Hypothalamus (tissue), 51 donors: Measurements from ENCODE around the gene METTL25B.

Experiments used
- DNase-seq, 51 donors: peaks; one replicate each; lab custom pipeline; 2025; lab: John Stamatoyannopoulos, UW

The METTL25B gene

GRCh38 chr1:156700736-156701531 lies 27.3 kb upstream of the METTL25B start:
- DNase-seq = no peak

GRCh38 chr1:156703336-156703735 lies 24.9 kb upstream of the METTL25B start:
- no peak for DNase-seq

DNA sequence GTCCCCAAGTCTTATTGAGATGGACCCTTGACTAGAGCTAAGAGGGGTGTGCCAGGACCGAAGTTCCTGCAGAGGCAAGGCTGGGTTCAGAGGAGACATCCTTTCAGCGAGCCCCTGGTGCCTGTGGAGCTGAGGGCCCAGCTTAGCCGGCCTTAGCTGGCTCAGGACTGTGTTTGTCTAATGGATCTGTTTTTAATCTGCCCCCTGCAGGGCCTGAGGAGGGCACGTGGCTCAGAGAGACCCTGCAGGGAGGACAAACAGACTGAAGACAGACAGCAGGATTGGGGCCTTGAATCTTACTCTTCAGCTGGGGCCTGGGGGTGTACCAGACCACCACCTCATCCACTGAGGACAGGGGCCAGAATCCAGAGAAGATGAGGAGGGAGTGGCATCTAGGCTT lies 24.5 kb upstream of the METTL25B start:
- no peak for DNase-seq

DNA sequence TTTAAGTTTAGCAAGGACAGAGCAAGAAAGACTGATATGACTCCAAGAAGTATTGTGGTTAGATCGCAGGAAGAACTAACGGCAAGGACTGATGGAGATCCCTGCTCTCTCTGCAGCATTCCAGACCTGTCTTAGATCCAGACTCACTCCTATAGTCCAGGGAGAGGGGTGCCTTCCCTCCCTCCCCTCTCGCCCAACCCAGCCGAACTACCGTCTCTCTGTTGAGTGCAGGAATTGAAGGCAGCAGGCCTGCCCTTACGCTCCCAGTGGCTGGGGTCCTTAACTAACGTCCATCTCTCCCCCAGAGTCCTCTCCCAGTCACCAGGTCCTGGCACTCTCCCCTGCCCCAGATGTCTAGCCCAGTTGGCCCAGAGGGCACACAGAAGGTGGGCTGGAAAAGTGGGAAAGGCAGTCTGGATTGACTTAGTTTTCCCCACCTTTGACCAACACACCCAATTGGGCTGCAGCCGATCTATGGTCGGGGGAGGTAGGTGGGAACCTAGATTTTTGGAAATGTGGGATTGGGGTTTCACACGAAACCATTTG lies 24.0 kb upstream of the METTL25B start:
- no peak for DNase-seq

DNA sequence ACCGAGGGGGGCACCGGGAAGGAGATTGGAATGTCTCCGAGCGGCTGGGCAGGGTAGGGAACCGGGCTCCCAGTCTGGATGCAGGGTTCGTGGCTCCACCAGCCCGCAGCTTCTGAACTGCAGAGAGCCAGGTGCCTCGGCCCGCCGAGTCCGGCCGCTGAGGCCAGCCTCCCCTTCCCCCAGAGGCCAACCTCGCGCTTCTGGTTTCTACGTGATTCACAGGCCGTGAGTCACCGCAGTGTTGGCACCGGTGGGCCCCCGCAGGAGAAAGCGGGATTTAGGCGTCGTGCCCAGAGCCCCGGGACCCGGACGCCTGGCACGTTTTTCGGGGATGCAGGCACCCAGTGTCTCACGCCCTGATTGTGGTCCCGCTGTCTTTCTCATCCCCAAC lies 23.3 kb upstream of the METTL25B start:
- DNase-seq = peak in 11 of 51 donors; percentile 5 to 59 (median 15)

DNA sequence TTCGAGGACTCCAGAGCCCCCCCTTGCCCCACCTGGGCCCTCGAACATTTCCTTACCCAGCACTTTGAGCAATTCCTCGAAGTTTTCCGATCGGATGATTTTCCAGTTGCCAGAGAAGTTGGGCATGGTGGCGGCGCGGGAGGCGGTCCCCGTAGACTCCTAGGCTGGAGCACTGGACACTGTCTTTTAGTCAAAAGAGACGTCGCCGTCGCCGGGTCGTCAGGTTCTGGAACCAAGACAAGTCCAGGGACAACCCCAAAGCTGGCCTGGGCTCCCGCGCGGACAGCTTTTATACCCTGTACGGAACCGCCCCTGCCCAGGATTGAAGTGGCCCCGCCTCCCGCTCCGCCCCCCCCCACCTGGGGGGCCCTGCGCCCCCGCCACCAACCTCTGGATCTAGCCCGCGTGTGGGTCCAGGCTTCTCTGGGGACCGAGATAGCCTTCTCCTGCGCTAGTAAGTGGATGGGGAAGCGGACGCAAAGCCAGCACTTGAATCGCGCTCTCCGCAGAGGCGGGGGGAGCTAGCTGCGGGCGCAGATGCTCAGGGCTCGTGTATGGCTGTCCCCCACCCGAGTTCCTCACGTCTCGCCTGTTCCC lies 22.9 kb upstream of the METTL25B start, which contains the start of gene CRABP2:
TSS of gene CRABP2 (minus strand) at position 263 of the 597 bp plus-strand sequence. CDS start at position 126, 137 bp downstream.
- DNase-seq = peak in 9 of 51 donors; percentile 3 to 58 (median 25)

DNA sequence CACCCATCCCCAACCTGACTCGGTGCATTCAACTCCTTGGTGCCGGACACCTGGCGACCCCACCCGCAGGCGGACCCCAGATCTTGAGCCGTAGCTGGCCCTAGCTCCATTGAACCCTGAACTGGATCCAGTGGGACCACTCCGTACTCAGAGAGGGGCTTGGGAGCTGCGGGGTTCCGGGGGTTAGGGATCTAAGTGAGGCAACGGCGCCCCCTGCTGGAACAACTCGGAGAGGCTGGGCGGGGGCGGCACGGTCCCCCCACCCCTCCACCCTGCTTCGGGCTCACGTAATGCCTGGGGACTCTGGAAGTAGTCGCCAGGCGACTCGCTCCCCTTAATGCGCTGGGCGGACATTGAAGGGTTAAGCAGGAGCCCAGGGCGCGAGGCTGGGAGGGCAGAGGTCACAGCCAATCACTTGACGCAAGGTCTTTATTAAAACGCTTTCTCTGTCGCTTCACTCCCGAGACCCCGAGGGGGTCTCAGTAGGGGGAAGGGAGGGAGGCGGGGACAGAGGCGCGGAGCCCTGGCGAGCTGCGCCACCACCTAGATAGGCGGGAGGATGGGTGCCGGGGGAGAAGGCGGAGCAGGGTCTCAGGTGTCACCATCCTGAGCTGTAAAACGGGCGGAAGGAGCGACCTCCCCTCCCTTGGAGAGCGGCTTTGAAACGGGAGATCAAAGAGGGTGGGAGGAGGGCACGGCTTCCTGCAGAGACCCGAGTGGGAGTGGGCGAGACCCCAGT lies 22.2 kb upstream of the METTL25B start:
- DNase-seq = peak in 33 of 51 donors; percentile 6 to 66 (median 31)

GRCh38 chr1:156706657-156707416 lies 21.4 kb upstream of the METTL25B start:
- peak in 26 of 51 donors; percentile 4 to 52 (median 24) for DNase-seq

GRCh38 chr1:156707417-156708217 lies 20.7 kb upstream of the METTL25B start:
- no peak for DNase-seq

GRCh38 chr1:156708218-156708661 lies 20.0 kb upstream of the METTL25B start:
- no peak for DNase-seq

DNA sequence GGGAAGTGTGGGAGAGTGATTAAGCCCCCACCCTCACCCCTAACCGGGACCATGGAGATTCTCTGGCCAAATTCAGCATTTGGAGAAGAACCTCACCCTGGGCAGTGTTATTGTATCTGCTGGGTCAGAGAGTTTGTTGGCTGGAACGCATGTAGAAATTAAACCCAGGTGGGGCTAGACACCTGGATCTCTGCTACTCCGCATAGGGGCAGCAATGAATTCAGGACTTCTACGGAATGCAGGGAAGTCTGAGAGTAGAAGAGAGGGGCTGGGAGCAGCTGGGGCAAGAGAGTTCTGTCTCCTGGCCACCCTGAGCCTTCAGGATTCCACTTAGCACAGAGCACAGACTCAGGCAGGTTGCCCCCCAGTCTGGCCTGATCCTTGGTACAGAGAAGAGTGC lies 19.2 kb upstream of the METTL25B start:
- DNase-seq = no peak

GRCh38 chr1:156709757-156710489 lies 18.3 kb upstream of the METTL25B start:
- DNase-seq = peak in 27 of 51 donors; percentile 4 to 58 (median 20)

- DNase-seq = no peak
Measured at GRCh38 chr1:156711011-156711817, 17.1 kb upstream of the METTL25B start.

DNA sequence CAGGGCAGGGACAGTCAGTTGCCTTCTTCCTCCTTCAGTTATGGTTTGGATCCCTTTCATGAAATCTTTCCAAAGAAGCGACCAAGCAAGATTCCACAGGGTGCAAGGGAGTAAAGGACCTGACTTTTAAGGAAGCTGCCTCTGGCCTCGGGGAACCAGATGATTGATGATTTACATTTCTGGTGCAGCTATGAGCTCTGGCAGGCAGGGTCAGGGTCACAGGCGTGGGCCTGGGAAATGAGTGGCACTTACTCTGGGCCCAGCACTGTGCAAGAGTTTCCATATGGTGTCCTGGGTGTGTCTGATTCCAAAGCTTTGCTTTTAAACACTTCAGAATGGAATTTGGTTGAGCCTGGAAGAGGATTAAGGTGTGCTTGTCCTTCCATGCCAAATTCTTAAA lies 15.6 kb upstream of the METTL25B start:
- no peak for DNase-seq

DNA sequence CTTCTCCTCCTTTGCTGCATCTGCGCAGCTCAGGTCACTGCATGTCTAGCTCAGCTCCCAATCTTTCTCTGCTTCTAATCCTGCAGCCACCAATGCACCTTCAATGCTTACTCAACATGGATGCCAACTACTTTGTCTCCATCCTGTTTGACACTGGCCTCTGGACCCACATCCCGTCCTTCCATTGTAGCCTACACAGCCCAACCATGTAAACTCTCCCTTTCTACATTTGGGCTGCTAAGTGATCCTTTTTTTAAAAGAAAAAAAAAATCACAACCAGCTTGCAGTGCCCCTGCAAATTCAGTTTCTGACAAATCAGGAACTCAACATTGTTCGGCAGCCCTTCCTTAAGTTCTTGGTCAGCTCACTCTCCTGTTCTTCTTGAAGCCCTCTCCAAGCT lies 13.4 kb upstream of the METTL25B start:
- DNase-seq = no peak

DNA sequence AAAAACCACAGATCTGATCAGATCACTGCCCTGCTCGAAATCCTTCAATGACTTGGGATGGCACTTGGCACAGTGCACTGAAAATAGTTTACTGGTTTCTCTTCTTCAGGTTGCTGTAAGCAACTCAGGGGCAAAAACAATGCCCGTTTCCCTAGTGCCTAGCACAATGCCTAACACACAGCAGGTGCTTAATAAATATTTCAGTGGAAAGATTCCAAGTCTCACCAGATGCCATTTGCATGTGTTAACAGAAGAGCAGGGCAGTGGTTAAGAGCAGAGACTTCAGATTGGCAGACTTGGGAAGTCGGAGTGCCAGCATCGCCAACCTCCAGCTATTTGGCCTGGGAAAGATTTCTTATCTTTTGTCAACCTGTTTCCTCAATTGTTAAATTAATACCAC lies 10.9 kb upstream of the METTL25B start:
- no peak for DNase-seq

- no peak for DNase-seq
Measured at GRCh38 chr1:156721131-156721530, 7.1 kb upstream of the METTL25B start.

DNA sequence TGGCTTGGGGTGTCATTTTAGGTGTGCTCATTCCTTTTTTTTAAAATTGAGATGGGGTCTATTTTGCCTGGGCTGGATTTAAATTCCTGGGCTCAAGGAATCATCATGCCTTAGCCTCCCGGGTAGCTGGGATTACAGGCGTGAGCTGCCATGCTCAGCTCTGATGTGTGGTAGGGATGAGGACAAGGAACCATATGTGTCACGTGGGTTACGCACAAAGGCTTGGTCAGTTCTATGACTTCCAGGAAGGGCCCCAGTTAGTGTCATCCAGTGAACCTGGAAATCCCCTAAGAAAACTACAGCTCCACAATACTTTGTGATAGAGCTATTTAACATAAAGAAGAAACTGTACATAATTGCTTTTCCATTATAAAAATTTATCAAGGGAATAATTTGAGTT lies 6.7 kb upstream of the METTL25B start:
- DNase-seq = no peak
